HUES48 (cell line): ENCODE measurements around the gene SLC6A13.
"Not testable (repeated sequence)": the region's sequence is repeated elsewhere in the genome, so short reads cannot be mapped to it uniquely, and the experiment has no call there.

Source experiments
- H3K27ac ChIP-seq: one replicate; pipeline ENCODE4 v1.7.0; 2013; ENCODE audit warnings: low read depth, low read length, inconsistent platforms
- H3K27me3 ChIP-seq: 2 replicates; pipeline ENCODE4 v1.6.1; 2013; ENCODE audit warnings: mild to moderate bottlenecking, low read length; ENCODE audit not compliant: control insufficient read depth, insufficient read depth
- H3K36me3 ChIP-seq: 2 replicates; pipeline ENCODE4 v1.6.1; 2013; ENCODE audit warnings: low read length; ENCODE audit not compliant: control insufficient read depth, insufficient read depth
- H3K4me1 ChIP-seq: 2 replicates; pipeline ENCODE4 v1.6.1; 2013; ENCODE audit warnings: mild to moderate bottlenecking, low read length; ENCODE audit not compliant: control insufficient read depth, insufficient read depth
- H3K4me3 ChIP-seq: 2 replicates; pipeline ENCODE4 v1.5.1; 2013; ENCODE audit warnings: mild to moderate bottlenecking, low read depth, low read length
- H3K9ac ChIP-seq: 2 replicates; pipeline ENCODE4 v1.6.1; 2013; ENCODE audit warnings: mild to moderate bottlenecking, low read depth, low read length, moderate library complexity
- H3K9me3 ChIP-seq: 2 replicates; pipeline ENCODE4 v1.6.1; 2013; ENCODE audit warnings: low read length; ENCODE audit not compliant: control insufficient read depth, insufficient read depth

The SLC6A13 gene

GRCh38 chr12:243381-243780, 19.3 kb downstream of the SLC6A13 start:
- no peaks in the 10 kb centered on the region; the same call in 1 of the 2 replicates for H3K27me3 ChIP-seq
- no peaks in the 10 kb centered on the region for H3K4me1 ChIP-seq
- no peak overlapping the region for H3K9ac ChIP-seq
- H3K4me3 ChIP-seq = no peak overlapping the region
- no peak overlapping the region for H3K27ac ChIP-seq
- peaks cover 13% of the 10 kb centered on the region for H3K9me3 ChIP-seq
- H3K36me3 ChIP-seq = no peaks in the 10 kb centered on the region

- Histone ChIP-seq H3K4me3 (no peak overlapping the region), H3K27ac (no peak overlapping the region), H3K9ac (no peak overlapping the region), H3K9me3 (peaks cover 11% of the 10 kb centered on the region), H3K4me1 (no peaks in the 10 kb centered on the region), H3K36me3 (no peaks in the 10 kb centered on the region), H3K27me3 (no peaks in the 10 kb centered on the region; the same call in 1 of the 2 replicates)
These were observed 20.1 kb downstream of the SLC6A13 start for GRCh38 chr12:242496-242895.

DNA sequence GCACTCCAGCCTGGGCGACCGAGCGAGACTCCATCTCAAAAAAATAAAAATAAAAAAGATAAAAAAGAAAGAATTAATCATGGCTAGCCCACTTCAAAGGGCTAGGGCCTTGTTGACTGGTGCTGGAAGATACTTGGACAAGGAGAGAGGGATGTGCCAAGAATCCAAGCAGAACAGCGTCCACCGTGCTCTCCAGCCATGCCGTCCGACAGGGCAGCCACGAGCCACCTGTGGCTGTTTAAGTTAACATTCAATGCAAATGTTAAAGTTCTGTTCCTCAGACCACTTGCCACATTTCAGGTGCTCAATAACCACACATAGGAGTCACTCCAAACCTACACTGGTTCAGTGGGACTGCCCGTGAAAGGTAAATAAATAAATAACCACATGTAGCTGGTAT, 21.4 kb downstream of the SLC6A13 start:
- Histone ChIP-seq H3K36me3 (no peaks in the 10 kb centered on the region), H3K4me1 (no peaks in the 10 kb centered on the region), H3K9me3 (peaks cover 12% of the 10 kb centered on the region), H3K4me3 (no peak overlapping the region), H3K27me3 (no peaks in the 10 kb centered on the region; the same call in 1 of the 2 replicates), H3K9ac (no peak overlapping the region), H3K27ac (no peak overlapping the region)

- Histone ChIP-seq H3K4me3 (no peak overlapping the region), H3K27me3 (no peaks in the 10 kb centered on the region; the same call in 1 of the 2 replicates), H3K27ac (no peak overlapping the region), H3K4me1 (no peaks in the 10 kb centered on the region), H3K36me3 (no peaks in the 10 kb centered on the region), H3K9ac (no peak overlapping the region), H3K9me3 (peaks cover 11% of the 10 kb centered on the region; the same call in 1 of the 2 replicates)
These were observed 22.1 kb downstream of the SLC6A13 start for GRCh38 chr12:240566-240965.

GRCh38 chr12:238736-239398, 23.8 kb downstream of the SLC6A13 start:
- H3K9me3 ChIP-seq = peaks cover 11% of the 10 kb centered on the region; the same call in 1 of the 2 replicates
- H3K4me1 ChIP-seq = no peaks in the 10 kb centered on the region
- H3K9ac ChIP-seq = no peak overlapping the region
- H3K36me3 ChIP-seq = no peaks in the 10 kb centered on the region
- H3K27ac ChIP-seq = no peak overlapping the region
- H3K4me3 ChIP-seq = no peak overlapping the region
- H3K27me3 ChIP-seq = no peaks in the 10 kb centered on the region

DNA sequence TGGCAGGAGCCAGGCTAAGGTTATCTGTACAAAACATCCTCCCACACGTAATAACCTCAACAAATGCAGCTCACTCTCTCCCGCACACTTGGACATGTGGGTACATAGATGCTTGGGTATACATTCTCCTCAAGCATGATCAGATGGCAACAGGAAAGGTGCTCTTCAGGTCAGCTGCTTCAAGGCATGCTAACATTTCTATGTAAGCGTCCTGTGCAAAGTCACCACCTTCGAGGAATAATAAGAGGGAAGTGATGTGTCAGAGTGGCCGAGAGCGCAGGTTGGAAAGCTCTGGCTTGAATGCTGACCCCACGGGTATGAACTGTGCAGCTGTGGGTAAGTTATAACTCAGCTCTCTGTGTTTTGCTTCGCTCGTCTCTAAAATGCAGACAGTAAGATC, 24.5 kb downstream of the SLC6A13 start:
- Histone ChIP-seq H3K9ac (no peak overlapping the region), H3K4me1 (no peaks in the 10 kb centered on the region)

DNA sequence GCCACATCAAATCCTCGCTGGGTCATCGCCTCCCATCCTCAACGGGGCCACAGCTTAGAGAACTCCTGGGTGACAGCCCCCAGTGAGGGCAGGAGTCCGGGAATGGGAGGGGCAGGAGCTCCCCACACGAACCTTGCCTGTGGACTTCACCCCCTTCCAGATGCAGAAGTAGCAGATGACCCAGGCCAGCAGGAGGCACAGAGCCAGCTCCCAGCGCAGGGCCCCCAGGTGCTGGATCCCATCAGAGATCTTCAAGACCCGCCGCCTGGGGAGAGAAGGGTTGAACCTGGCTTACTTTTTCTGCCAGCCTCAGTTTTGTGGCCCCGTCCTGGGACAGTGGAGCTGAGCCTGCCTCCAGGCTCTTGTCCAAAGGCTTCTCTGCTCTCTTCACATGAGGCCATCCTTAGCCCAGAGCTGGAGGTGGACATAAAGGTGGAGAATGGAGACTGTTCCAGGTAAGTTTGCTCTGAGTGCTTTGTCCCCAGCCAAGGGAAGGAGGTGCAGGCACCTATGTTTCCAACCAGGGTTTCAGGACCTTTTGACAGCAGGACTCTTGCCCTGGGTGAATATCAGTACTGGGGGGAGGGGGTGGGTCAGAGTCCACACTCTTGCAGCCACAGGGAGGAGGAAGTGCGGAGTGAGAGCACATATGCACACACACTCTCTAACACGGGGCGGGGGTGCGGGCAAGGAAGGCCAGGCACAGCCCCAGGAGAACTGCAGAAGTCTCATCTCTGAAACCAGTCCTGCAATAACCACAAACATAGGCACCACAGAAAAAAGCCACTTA, 25.4 kb downstream of the SLC6A13 start:
- Histone ChIP-seq H3K4me3 (no peak overlapping the region), H3K9me3 (peaks cover 11% of the 10 kb centered on the region; the same call in 1 of the 2 replicates), H3K4me1 (no peaks in the 10 kb centered on the region), H3K36me3 (no peaks in the 10 kb centered on the region), H3K9ac (no peak overlapping the region), H3K27me3 (no peaks in the 10 kb centered on the region), H3K27ac (no peak overlapping the region)

More for the DNA sequence above, 24.5 kb downstream of the SLC6A13 start:
- Histone ChIP-seq H3K9me3 (peaks cover 11% of the 10 kb centered on the region; the same call in 1 of the 2 replicates), H3K27ac (no peak overlapping the region), H3K36me3 (no peaks in the 10 kb centered on the region), H3K4me3 (no peak overlapping the region), H3K27me3 (no peaks in the 10 kb centered on the region)

DNA sequence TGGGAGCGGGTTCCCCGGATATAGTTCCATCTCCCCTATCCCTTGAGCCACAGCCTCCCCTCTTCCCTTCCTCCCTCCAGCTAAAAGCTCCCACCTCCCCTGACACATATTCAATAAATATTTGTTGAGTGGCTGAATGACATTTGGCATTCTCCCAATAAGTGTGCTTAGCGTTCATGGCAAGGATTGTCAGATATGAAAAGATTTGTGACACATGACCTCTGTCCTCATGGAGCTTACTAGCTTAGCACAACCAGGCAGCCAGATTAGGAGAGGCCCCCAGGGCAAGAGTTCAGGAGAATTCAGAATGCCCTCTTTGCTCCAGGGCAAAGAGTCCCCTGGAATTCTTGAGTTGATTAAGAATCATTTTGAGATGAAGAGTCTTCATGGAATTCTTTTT, 26.2 kb downstream of the SLC6A13 start:
- Histone ChIP-seq H3K36me3 (no peaks in the 10 kb centered on the region), H3K27ac (no peak overlapping the region), H3K9ac (no peak overlapping the region), H3K27me3 (no peaks in the 10 kb centered on the region), H3K4me3 (no peak overlapping the region), H3K9me3 (peaks cover 11% of the 10 kb centered on the region; the same call in 1 of the 2 replicates), H3K4me1 (no peaks in the 10 kb centered on the region)

GRCh38 chr12:235967-236366, 26.7 kb downstream of the SLC6A13 start:
- not testable (repeated sequence) for H3K4me1 ChIP-seq, H3K27me3 ChIP-seq, H3K9ac ChIP-seq, H3K4me3 ChIP-seq, H3K27ac ChIP-seq, H3K36me3 ChIP-seq
- H3K9me3 ChIP-seq = peaks cover 11% of the 10 kb centered on the region; the same call in 1 of the 2 replicates

GRCh38 chr12:234891-235415, 27.7 kb downstream of the SLC6A13 start:
- H3K9ac ChIP-seq = no peak overlapping the region

DNA sequence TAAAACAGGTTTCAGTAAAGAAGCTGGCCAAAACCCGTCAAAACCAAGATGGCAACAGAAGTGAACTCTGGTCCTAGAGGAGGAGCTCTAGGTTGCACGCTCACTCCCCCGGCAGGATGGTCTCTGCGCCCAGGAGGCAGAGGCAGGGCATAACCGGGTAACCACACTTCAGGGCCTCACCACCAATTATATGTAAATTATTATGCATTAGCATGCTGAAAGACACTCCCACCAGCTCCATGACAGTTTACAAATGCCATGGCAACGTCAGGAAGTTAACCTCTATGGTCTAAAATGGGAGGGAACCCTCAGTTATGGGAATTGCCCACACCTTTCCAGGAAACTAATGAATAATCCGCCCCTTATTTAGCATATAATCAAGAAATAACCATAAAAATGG, 28.6 kb downstream of the SLC6A13 start:
- Histone ChIP-seq H3K27me3 (no peaks in the 10 kb centered on the region), H3K9me3 (peaks cover 11% of the 10 kb centered on the region; the same call in 1 of the 2 replicates), H3K27ac (no peak overlapping the region), H3K36me3 (no peaks in the 10 kb centered on the region), H3K4me1 (peaks cover 5% of the 10 kb centered on the region), H3K4me3 (no peak overlapping the region), H3K9ac (no peak overlapping the region)

More at GRCh38 chr12:234891-235415, 27.7 kb downstream of the SLC6A13 start:
- Histone ChIP-seq H3K27ac (no peak overlapping the region), H3K36me3 (no peaks in the 10 kb centered on the region), H3K9me3 (peaks cover 11% of the 10 kb centered on the region; the same call in 1 of the 2 replicates), H3K4me3 (no peak overlapping the region), H3K4me1 (peaks cover 5% of the 10 kb centered on the region), H3K27me3 (no peaks in the 10 kb centered on the region)
